Measurements from ENCODE around the gene POLD2.

- TF ChIP-seq EZH2 (IDR thresholded peaks at IDR 0.05; ENCODE audit: insufficient read depth, poor library complexity, severe bottlenecking), result no peak
- TF ChIP-seq EZH2phosphoT487 (IDR thresholded peaks at IDR 0.05; ENCODE audit: insufficient read depth, low read depth), result no peak
Observed at GRCh38 chr7:44134943-44135628, 11.7 kb upstream of the POLD2 start.

Data from GM23248 (cell line).